ENCODE measurements around the gene FCHSD1.

Gene FCHSD1

DNA sequence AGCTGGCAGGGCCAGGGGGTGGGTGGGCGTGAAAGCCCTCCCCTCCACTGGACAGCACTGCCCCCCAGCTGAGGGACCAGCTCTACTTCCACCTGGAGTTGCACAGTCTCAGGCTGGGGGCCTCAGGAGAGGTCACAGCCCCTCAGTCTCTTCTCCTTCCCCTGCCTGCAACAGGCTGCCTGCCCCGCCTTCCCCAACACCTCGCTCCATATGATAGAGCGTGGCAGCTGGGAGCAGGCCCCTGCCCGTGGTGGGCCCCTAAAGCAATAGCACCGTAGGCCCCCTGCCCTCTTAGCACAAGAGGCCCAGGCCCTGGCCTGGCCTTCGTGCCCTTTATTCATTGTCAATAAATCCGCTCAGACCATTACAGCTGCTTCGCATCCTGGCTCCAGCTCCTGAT is 10.5 kb downstream of the FCHSD1 start:
- no peak for DNase-seq

DNA sequence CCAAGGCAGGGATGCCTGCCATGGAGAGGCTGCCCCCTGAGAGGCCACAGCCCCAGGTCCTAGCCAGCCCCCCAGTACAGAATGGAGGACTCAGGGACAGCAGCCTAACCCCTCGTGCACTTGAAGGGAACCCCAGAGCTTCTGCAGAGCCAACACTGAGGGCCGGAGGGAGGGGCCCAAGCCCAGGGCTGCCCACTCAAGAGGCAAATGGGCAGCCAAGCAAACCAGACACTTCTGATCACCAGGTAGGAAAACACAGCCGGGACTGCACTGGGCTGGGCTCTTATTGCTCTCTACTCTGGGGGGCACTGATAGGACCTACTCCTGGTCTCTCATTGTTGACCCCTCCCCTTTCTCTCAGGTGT is 11.2 kb downstream of the FCHSD1 start:
- DNase-seq = no peak

DNA sequence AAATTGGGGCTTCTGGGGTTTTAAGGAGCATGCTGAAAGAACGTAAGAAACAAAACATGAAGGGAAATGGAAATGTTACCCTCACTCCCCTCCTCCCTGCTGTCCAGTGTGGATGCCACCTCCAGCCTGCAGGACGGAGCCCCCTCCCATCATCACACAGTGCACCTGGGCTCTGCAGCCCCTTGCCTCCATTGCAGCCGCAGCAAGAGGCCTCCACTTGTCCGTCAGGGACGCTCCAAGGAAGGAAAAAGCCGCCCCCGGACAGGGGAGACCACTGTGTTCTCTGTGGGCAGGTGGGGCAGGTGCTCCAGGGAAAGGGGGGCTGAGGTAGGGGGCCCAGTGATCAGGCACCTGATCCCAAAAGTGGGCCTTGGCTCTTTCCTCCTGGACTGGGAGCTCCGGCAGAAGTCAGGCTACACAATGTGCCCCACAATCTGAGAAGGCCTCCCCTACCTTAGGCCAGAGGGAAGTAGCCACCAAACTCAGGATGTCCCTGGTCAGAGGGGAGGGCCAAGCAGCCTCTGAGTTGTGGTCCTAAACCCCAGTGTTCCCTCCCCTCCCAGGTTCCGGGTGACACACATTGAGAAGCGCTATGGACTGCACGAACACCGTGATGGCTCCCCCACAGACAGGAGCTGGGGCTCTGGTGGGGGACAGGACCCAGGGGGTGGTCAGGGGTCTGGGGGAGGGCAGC is 11.7 kb downstream of the FCHSD1 start:
- no peak for DNase-seq

DNA sequence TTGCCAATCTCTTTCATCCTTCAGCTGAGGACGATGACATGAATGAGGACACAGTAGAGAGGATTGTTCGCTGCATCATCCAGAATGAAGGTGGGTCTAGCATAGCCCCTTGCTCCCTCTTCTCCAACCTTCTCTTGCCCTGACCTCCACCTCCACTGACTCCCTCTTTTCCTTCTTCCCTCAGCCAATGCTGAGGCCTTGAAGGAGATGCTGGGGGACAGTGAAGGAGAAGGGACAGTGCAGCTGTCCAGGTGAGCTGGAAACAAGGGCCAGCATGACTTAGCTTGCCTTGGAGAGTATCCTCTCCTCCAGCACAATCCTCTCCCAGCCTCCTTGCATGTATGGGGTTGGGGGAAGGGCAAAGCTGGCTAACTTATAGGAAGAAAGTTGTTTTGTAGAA is 12.4 kb downstream of the FCHSD1 start:
- DNase-seq = no peak

DNA sequence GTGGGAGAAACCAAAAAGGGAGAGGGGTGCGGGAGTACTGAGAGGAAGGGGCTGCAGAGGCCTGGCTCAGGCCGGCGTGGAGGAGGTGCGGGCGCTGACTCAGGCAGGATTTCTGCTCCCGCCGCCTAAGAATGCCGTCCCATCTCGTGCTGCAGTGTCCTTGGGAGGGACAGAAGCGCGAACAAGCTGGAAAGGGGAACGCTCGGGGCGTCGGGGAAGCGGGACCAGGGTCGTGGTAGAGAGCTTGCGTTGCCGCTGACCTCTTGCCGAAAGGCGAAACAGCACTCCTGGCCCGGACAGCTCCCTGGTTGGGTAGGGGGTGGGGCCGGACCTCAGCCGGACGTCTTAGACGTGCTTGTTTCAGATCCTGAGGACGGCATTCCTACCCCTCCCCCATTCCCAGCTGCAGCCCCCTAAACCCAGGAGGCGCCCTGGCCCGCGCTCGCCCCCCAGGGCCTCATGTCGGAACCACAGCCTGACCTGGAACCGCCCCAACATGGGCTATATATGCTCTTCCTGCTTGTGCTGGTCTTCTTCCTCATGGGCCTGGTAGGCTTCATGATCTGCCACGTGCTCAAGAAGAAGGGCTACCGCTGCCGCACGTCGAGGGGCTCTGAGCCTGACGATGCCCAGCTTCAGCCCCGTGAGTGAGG is 13.3 kb downstream of the FCHSD1 start:
- no peak for DNase-seq

DNA sequence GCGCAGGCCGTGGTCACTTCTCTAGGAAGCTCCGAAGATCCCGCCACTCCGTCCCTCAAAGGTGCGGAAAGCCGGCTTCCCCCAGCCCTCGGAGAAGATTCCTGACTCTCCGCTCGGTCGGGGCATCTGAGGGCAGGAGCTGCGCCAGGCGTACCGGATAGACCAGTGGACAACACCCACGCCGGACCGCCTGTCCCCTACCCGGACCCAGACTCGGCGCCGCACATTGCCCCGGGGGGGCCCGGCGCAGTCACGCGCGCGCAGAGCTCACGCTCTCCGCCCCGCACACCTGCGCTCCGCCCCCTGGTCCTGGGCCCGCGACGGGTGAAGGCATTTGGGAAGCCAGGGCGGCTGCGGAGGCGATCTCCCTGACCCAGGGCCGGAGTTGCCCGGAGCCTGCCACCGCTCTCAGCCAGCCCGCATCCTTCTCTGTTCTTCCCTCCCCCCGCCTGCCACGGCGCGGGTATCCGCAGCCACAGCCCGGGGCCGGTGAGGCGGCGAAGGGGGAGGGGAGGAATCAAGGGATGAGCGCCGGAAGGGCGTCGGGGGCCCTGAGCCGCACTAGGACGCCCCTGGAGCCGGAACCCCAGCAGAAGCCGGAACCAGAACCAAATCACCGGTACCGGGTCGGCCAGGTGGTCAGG is 14.0 kb downstream of the FCHSD1 start:
- DNase-seq = no peak

DNA sequence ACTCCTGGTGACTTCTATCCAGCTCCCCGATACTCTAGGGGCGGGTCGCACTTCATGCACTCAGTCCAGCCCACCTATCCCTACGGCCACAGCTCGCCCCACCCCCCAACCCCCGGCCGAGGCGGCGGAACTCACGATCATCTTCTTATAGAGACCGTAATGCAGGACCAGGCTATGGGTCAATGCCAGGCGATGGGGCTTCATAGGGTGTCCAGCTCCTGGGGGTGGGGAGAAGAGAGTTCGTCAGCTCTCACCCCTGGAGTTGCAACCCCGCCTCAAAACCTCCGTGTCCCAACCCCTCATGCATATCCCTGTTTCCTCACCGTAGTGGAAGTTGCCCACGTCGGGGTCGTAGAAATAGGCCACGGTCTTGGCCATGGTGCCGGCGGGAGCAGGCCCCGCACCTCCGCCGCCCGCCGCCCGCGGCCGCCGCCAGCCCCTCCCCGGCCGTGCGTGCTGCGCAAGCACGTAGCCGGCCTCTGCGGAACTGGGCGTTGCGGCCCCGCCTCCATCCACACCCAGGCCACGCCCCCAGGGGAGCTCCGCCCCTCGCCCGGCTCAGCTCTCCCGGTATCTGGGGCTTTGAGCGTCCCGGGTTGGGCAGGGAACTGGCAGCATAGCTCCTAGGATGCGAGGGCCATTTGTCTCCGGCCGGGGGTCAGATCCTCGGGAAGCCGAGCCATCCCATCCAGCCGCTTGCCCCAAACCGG is 14.7 kb downstream of the FCHSD1 start, which contains the start of the genes HDAC3 and RELL2:
Gene HDAC3 (minus strand): TSS at position 437 of the 710 bp plus-strand sequence. CDS start 59 bp downstream, at position 378.
Gene RELL2 (plus strand): TSS at position 585 of the 710 bp plus-strand sequence. CDS start 1,229 bp downstream, outside the sequence.
- peak; percentile 3 for DNase-seq

DNA sequence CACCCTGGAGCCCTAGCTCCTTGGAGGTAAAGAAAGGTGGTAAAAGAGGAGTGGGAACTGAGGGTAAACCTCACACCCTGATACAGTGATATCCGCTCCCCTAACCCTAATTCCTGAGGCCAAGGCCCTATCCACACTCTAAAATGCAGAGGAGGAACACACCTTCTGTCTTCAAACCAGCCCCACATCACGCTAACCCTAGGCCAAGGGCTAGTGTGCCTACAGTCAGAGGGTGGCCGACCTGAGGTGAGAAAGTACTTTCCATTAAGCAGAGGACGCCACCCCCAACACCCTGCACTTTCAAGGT is 15.2 kb downstream of the FCHSD1 start:
- no peak for DNase-seq

DNA sequence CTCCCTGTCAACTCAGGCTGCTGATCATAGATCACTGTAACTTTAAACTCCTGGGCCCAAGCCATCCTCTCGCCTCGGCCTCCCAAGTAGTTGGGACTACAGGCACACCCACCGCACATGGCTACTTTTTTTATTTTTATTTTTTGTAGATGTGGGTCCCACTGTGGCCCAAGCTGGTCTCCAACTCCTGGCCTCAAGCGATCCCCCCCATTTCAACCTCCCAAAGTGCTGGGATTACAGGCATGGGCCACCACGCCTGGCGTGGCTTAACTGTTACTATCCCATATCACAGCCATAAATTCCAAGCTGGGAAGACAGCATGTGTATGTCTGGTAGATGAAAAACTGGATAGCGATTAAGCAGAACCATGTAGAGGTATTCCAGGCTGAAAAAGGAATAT is 15.6 kb downstream of the FCHSD1 start:
- DNase-seq = no peak

DNA sequence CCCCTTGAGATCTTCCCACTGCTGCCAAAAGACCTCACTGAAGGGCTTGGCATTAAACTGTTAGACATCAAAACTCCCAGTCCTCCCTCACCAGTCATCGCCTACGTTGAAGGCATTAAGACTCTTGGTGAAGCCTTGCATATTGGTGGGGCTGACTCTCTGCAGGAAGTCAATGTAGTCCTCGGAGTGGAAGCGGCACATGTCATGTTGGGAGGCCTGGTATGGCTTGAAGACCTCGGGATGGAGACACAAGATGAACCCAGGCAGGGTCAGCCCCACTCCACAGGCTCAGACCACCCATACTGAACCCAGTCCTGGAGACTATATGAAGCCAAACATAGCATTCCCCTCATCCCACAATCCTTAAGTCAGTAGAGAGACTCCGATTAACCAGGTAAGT is 16.5 kb downstream of the FCHSD1 start:
- DNase-seq = no peak

DNA sequence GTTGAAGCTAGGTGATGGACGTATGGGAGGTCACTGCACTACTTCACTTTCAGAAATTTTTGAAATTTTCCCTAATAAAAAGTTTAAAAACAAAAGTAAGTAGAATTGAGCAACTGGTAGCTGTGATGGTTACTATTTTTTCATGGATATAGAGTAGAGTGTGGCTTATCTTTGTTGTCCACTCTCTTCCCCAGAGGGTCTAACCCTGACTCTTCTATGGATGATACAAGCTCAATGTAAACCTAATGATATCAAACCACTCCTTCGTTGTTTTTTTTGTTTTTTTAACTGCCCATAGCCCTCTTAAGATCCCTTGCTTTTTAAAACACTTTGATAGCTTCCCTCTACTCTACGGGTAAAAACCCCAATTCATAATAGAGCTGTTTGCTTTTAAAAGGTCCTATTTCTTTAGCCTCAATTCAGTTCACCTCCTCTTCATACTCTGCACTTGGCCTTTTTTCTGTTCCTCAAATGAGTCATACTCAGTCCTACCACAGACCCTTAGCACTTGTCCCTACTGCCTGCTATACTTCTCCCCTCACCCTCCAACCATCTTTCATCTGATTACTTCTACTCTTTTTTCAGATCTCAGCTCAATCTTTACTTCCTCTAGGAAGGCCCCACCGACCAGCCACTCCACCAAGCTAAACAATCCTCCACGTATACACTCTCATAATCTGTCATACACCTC is 17.2 kb downstream of the FCHSD1 start:
- DNase-seq = no peak

DNA sequence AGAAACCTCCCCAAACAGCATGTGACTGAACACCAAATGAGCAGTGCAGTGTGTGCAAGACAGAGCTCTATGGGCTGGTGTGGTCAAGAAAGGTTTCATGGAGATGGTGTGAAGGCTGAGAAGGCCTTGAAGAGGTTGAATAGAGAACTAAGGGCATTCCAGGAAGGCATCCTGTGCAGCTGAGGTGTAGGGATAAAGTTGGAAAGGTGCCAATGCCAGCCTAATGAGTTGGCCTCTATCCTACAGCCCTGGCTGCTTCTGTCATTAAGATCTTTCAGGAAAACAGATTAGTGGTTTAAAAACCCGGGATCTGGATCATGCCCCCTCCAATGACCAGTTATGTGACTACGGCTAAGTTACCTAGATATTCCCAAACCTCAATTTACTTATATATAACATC is 18.6 kb downstream of the FCHSD1 start:
- DNase-seq = no peak

DNA sequence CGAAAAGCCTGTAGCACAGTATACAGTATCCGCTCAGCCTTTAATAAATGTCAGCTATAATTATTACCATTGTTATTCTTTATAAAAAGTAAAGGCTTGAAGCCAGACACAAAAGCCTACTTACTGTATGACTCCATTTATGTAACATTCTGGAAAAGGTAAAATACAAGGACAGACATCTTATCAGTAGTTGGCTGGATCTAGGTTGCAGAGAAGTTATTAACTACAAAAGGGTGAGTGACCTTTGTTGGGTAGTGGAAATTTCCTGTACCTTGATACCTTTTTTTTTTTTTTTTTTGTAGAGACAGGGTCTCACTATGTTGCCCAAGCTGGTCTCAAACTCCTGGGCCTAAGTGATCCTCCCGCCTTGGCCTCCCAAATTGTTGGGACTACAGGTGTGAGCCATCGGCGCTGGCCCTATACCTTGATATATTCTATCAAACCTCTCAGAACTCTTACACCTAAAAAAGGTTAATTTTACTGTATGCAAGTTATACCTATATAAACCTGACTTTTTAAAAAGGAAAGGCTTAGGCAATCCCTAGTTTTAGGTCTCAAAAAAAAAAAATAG is 20.6 kb downstream of the FCHSD1 start:
- no peak for DNase-seq

DNA sequence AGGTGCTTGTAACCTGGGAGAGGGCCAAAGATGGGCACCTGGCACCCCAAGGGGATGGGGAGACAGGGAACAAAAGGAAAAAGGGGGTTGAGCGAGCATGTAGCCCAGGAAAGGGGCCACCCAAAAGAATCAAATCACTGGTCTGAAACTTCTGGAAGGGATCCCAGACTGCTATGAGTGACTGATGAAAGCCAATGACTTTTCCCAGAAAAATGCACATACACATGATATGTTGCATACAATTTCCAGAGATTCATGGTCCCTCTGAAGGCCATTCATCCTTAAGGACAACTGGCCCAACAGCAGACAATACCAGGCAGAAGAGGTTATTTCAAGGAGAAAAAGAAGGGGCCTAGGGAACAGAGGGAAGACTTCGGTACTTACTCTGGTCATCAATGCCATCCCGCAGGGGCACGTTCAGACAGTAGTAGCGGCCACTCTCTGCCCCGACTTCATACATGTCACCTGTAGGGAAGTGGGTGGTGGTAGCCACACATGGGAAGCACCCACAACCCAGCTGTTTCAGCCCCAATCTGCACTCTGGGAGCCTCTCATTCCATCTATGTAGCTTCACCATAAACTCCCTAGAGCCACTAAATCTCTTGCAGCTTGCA is 22.9 kb downstream of the FCHSD1 start:
- no peak for DNase-seq

DNA sequence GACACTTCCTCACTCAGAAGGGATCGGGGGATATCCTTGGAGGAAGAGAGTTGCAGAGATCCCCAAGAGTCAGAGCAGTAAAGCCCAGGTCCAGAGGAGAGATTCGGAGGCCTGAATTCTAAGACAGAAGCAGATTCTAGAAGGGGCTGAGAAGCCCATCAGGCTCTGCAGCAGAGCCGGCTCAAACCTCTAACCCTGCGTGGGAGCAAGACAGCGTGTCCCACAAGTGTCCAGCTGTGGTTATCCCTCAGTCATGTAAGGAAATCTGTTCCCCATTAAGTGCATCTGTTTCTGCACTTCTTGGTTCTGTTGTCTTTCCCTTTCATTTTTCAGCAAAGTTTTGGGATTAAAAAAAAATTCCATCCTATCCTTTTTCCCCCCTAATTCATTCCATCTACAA is 27.6 kb downstream of the FCHSD1 start:
- DNase-seq = no peak

DNA sequence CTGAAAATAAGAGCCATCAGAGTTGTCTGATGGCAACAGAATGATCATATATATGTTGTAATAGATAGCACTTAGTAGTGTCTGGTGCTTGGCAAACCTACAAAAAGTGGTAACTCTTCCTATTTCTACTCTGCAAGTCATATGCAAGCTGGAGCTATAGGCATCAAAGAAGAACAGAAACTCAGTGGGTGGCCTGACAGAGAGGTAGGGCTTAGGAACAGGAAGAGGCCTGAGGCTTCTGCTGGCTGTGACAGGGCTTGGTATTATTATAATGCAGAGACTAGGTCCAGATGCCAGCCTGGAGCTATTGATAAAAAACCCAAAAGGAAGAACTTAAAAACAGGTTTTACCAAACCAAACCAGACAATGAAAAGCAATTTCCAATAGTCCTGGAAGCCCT is 28.0 kb downstream of the FCHSD1 start:
- DNase-seq = no peak

DNA sequence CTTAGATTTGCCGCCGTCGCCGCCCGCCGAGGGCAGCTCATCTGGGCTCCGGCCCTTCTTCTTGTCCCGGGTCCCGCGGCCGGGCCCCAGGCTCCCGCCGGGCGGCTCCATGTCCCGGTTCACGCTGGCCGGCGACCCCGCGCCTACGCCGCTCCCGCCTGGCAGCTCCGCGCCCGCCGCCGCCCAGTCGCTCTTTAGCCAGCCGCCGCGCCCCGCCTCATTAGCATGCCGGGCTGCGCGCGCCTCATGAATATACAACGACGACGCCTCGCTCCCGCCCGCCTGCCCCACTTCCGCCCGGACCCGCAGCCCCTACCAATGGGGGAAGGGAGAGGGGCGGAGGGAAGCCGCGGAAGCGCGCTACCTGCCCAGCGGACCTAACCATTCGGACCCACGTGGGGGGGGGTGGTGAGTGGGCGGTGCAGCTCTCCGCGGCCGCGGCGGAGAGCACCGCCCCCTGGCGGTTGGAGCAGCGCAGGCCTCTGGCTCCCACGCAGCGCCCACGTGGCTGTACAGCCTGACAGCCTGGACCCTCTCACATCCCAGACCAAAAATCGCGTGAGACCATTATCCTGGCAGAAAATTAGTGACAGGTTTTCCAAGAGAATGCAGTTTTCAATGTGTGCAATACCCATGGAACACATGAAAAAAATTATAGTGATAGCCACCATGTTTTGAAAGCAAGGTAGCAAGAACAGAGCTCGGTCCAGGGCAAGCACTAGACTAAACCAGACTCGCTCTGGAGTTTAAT is 32.2 kb downstream of the FCHSD1 start, which contains the start of gene DIAPH1:
Gene DIAPH1 (minus strand): TSS at position 197 of the 751 bp plus-strand sequence. CDS start 86 bp downstream, at position 111.
- DNase-seq = peak; percentile 10

DNA sequence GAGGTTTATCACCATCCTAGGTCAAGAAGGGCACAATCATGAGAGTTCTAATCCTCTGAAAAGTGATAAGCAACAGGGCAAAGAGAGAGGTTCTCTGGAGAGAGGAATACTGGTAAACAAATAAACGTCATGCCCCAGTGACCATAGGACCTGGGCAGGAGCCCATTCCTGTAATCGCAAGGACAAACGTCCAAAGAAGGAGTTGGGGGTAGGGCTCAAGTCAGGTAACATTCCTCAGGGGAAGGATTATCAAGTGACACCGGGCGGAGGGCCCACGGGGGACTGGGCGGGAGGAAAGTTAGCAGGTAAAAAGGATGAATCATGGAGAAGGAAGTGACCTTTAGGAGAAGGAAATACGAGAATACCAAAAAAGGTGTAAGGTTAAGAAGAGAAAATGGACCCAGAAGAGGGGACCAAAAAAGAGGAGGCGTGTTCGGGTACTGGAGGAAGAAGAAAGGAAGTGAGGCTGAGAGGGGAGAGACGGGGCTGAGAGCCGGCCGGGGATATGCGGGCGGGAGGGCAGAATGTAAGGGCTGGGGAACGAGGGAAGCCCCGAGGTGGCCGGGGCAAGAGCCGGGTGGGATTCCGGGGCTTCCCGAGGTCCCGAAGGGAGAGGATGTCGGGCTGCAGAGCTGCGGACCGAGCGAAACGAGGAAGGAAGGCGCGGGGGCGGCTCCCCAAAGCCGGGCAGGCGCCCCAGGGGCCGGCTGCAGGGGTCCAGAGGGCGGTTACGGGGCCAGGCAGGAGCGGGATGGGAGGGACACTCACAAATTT is 33.0 kb downstream of the FCHSD1 start:
- DNase-seq = no peak

DNA sequence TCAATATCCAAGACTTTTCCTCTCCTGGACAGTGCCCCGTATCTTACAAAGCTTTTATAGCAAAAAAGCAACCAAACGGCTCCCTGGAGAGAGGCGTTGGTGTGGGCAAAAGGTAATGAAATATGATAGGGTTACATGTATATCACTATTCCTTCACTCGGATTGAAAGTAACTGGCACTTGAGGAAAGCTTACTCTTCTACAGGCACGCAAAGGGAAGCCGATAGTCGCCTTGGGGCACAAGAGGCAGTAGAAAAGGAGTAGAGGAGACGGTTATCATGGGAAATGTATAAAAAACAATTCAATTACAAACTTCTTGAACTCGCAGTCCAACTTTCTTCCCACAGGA is 33.6 kb downstream of the FCHSD1 start:
- no peak for DNase-seq

DNA sequence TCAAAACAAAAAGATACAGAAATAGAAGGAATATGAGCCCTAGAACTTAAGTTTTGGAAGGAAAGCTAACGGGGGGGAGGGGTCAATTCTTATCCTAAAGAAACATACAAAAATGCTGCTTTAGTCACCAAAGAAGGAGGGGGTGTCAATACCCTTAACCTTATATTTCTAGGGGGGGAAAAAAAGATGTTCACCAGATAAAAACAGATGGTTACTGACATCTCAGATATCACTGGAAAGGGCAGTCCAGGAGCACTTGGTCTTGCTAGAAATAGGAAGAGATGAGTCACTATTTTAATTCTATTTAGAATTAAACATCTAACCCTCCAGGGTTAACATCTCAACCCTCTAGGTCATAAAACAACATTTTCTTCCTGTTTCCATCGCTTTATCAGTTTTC is 34.1 kb downstream of the FCHSD1 start:
- no peak for DNase-seq

All from NCI-H1417 treated with DMSO at 0.1 percent for 48 hours (cell line).